Ramos (cell line): ENCODE results near the gene TRIM32.
"Not testable (repeated sequence)": the region's sequence is repeated elsewhere in the genome, so short reads cannot be mapped to it uniquely, and the experiment has no call there.

Experiments
- in situ Hi-C: fragments of 300-500 bp; cut with MboI; formaldehyde crosslinking; loops from one replicate; pipeline ENCODE4 v1.14.3; 2022; ENCODE audit warnings: low sequenced_read_pairs; ENCODE audit not compliant: unreplicated experiment

Gene TRIM32

DNA sequence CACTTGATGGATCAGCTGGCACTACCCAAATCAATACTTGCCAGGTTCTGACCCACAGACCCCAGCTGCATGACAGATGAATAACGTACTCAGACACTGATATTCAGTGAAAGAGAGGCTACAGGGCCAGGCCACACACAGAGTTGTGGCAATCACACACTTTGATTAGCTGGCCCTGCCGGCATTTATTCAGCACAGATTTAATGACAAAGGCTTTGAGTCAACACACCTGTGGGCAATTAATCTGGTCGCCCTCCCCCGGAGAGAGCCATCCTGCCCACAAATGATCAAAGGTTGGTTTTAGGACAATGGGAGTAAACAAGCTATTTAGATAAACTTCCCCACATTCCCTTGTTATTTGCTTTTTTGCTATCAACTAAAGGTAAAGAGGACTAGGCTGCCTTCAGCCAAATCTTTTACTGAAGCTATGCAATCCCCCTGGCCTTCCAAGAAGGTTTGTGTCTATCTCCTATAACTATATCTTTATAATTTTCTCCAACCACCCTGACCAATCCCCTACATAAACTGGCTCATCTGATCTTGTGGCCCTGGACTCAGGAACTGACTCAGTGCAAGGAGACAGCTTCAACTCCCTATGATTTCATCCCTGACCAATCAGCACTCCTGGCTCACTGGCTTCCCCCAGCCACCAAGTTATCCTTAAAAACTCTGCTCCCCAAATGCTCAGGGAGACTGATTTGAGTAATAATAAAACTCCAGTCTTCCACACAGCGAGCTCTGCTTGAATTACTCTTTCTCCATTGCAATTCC is 12.7 kb upstream of the TRIM32 start:
- in situ Hi-C loops, result no loop called here

- in situ Hi-C loops, result no loop called here
Observed at GRCh38 chr9:116683535-116683934, 3.6 kb upstream of the TRIM32 start.

DNA sequence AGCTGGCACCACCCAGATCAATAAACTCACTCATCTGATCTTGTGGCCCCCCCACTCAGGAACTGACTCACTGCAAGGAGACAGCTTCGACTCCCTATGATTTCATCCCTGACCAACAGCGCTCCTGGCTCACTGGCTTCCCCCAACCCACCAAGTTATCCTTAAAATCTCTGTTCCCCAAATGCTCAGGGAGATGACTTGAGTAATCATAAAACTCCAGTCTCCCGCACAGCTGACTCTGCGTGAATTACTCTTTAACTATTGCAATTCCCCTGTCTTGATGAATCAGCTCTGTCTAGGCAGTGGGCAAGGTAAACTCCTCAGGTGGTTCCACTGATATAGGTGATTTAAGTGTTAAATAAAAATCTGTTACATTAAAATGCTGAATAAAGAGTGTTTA is 1.9 kb upstream of the TRIM32 start:
- in situ Hi-C loops, result no loop called here

- in situ Hi-C loops, result no loop called here
Observed at GRCh38 chr9:116686135-116686534, 970 bp upstream of the TRIM32 start.

DNA sequence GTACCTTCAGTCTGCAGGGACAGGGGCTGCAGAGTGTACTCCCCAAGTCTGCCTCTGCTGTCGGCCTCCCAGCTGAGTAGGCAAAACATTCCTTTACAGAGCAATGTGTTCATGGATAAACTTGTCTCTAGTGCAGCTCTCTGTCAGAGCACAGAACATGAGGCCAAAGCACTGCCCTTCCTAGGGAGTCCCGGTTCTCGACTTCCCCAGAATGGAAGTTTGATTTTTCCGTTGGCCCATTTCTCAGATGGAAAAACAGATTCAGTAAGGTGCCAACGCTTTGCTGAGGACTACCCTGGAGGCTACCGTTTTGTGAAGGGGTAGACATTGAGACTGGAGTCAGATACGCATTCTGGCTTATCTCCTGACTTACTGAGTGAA is 422 bp upstream of the TRIM32 start:
- in situ Hi-C loops, result no loop called here

GRCh38 chr9:116687754-116688135 is 640 bp downstream of the TRIM32 start:
- in situ Hi-C loops, result no loop called here

GRCh38 chr9:116688806-116689485 is 1.8 kb downstream of the TRIM32 start:
- in situ Hi-C loops, result no loop called here

GRCh38 chr9:116689486-116690032 is 2.5 kb downstream of the TRIM32 start:
- in situ Hi-C loops, result no loop called here

DNA sequence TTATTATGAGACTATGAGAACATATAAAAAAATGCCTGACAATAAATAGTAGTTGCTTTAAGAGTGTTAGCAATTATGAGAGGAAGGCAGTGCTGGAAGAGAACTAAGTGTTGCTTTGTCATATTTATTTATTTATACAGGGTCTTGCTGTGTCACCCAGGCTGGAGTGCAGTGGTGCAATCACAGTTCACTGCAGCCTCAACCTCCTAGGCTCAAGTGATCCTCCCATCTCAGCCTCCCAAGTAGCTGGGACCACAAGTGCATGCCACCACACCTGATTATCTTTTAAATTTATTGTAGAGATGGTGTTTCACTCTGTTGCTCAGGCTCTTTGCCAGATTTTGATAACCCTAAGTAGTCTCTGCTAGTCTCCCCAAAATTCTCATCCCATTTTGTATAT is 3.7 kb downstream of the TRIM32 start:
- in situ Hi-C loops, result not testable (repeated sequence)

DNA sequence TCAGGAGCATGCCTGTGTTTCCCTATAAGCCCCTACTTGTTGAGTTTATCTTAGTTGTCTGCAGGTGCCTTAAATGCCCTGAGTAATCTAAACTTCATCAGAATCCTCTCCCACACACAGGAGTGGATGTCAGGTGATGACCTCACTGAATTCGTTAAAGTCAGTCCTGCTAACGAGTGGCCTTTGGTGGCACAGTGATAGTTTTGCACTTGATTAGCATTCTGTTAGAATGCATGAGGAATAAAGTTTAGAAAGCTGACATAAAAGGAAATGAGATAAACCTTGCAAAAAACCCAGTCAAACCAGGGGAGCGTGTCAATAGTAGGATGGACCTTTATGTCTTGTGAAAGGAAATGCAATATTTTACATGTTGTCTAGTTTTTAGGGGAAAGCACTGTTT is 4.5 kb downstream of the TRIM32 start:
- in situ Hi-C loops, result no loop called here

DNA sequence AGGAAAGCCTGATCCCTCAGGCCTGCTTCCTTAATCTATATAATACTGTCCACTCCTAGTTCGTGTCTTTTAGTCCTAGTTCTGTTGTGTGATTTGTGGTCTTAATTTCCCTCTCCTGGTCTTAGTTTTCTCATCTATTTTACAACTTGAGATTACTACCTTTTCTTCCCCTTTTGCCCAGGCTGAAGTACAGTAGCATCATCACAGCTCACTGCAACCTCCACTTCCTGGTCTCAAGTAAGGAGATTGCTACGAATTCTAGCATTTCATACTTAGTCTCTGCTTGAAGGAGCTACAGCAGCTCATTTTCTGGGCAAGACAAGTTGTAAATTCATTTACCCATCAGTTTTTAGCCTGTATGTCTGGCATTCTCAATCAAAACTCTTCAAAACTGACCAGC is 5.5 kb downstream of the TRIM32 start:
- in situ Hi-C loops, result no loop called here

GRCh38 chr9:116693233-116693731 is 6.2 kb downstream of the TRIM32 start:
- in situ Hi-C loops, result no loop called here

DNA sequence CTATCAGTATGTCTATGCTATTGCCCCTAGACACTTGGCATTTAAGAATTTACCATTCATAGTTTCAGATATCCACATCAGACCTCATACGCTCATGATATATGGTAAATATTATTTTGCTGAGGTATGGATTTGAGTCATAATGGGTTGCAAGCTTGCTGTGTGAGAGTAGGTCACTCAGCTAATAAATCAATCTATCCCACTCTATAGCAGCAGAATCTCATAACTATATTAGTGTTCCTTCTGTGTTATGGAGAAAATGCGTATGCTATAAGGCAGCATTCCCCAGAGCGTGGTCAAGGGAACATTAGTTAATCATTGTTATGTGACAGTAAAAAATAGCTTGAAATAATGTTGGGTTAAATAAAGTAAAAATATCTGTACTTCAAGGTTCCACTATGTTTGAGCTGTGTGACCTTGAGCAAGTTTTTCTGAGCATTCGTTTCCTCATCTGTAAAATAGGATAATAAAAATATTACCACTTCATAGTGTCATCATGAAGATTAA is 7.7 kb downstream of the TRIM32 start:
- in situ Hi-C loops, result no loop called here

- in situ Hi-C loops, result no loop called here
Observed at GRCh38 chr9:116695438-116695837, 8.3 kb downstream of the TRIM32 start.

- in situ Hi-C loops, result no loop called here
Observed at GRCh38 chr9:116697362-116697761, 10.3 kb downstream of the TRIM32 start.

DNA sequence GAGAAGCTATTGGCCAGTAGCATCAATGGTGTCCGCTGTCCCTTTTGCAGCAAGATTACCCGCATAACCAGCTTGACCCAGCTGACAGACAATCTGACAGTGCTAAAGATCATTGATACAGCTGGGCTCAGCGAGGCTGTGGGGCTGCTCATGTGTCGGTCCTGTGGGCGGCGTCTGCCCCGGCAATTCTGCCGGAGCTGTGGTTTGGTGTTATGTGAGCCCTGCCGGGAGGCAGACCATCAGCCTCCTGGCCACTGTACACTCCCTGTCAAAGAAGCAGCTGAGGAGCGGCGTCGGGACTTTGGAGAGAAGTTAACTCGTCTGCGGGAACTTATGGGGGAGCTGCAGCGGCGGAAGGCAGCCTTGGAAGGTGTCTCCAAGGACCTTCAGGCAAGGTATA is 10.8 kb downstream of the TRIM32 start:
- in situ Hi-C loops, result no loop called here

DNA sequence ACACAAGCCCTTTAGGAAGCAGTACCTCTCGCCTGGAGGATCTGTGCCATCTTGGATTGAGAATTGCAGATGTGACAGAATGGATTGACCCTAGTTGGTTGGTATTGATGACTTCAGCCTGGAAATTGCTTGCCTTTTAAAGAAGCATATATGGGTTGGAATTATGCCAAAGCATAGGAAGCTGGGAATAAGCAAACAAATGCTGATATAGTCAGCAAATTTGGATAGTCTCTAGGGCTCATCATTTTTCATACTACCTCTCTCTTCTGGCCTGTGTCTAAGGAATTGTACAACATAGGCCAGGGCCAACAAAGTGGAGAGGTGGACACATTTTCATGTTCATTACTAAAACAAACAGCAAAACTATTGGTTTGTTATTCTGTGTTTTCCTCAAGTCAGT is 13.2 kb downstream of the TRIM32 start:
- in situ Hi-C loops, result no loop called here

GRCh38 chr9:116700882-116701865 is 14.1 kb downstream of the TRIM32 start:
- in situ Hi-C loops, result no loop called here

DNA sequence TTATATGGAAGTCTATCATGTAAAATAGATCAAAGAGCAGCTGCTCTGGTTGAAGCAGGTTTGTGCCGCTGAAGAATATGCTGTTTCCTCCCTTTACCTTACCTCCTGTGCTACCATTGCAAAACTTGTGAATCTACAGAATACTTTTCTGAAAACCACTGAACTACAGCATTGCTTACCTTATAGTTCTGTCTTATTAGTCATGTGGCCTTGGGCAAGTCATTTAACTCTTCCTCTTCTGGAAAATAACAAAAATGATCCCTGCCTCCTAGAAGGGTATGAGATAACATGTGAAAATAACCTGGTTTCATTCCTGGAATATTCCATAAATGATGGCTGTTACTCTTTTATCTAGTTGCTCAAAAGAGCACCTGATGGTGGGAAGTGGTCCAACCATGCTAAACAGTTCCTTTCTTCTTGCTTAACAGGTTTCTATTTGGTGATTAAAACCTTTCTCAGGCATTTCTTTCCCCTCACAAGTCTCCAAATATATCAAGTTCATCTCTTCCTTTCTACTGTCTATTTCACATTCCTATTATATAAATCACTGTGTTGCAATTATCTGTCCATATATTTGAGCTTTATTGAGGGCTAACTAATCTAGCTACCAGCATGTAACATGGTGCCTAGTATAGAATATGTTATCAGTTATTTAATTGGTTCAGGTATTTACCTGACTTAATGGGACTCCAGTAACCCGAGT is 15.0 kb downstream of the TRIM32 start:
- in situ Hi-C loops, result no loop called here

DNA sequence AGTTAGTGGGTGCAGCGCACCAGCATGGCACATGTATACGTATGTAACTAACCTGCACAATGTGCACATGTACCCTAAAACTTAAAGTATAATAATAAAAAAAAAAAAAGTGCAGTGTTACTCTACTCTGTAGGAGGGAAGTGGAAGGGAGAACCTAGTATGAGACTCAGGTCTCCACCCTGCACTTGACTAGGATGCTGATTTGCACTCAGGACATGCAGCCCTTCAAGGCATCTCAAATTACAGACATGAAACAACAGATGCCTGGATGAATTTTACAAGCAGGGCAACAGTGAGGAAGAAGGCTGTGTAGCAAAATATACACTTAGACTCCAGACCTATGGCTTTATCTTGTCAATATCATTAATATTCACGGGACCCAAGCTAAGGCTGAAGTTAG is 16.5 kb downstream of the TRIM32 start:
- in situ Hi-C loops, result no loop called here
